Lung (tissue), 12 donors: ENCODE results near the gene TBX2. TPM values are rescaled to one million over a fixed set of nuclear protein-coding genes. Genes with fewer than 3 reads are reported as not detected.

Source experiments
- ATAC-seq: fragments of 200-7000 bp; cut with Tn5 transposase; one replicate; pipeline ENCODE4 v1.9.1; 2020; ENCODE audit warnings: moderate number of reproducible peaks; ENCODE audit not compliant: insufficient read depth, low FRiP score
- DNase-seq, 3 donors: peaks; one replicate each; pipeline ENCODE4 v3.0.0-alpha.2; 2013 to 2017
- H3K27ac ChIP-seq, 2 donors: one replicate each; pipeline ENCODE4 v1.5.1; 2013; ENCODE audit warnings: mild to moderate bottlenecking in 2 of 2, moderate library complexity in 2 of 2, control low read depth in 1 of 2, inconsistent platforms in 1 of 2, low read depth in 1 of 2, low read length in 1 of 2
- H3K27me3 ChIP-seq, 3 donors: one replicate each; pipeline ENCODE4 v1.5.1; 2013; ENCODE audit warnings: low read length in 2 of 3; ENCODE audit not compliant: control insufficient read depth in 3 of 3, insufficient read depth in 3 of 3
- H3K36me3 ChIP-seq, 4 donors: one replicate each; pipeline ENCODE4 v1.5.1; 2013; ENCODE audit warnings: low read length in 4 of 4, mild to moderate bottlenecking in 1 of 4, moderate library complexity in 1 of 4; ENCODE audit not compliant: control insufficient read depth in 4 of 4, insufficient read depth in 4 of 4
- H3K4me1 ChIP-seq, 5 donors: one replicate each; pipeline ENCODE4 v1.5.1; 2013; ENCODE audit warnings: low read length in 5 of 5, mild to moderate bottlenecking in 2 of 5, moderate library complexity in 1 of 5; ENCODE audit not compliant: control insufficient read depth in 5 of 5, insufficient read depth in 5 of 5
- H3K4me3 ChIP-seq: one replicate; pipeline ENCODE4 v1.5.1; 2013; ENCODE audit warnings: mild to moderate bottlenecking, control low read depth, moderate library complexity
- H3K9ac ChIP-seq, 2 donors: one replicate each; pipeline ENCODE4 v1.5.1; 2013; ENCODE audit warnings: low read length in 2 of 2, control low read depth in 1 of 2; ENCODE audit not compliant: insufficient read depth in 1 of 2
- H3K9me3 ChIP-seq, 4 donors: one replicate each; pipeline ENCODE4 v1.5.1; 2013; ENCODE audit warnings: low read length in 3 of 4, mild to moderate bottlenecking in 1 of 4, moderate library complexity in 1 of 4; ENCODE audit not compliant: control insufficient read depth in 4 of 4, insufficient read depth in 3 of 4
- CTCF ChIP-seq: IDR thresholded peaks from 2 replicates; pipeline ENCODE4 v1.5.1; 2012; ENCODE audit warnings: mild to moderate bottlenecking; ENCODE audit errors: control extremely low read depth, extremely low read depth
- WGBS, 2 donors: extraction: QIAGEN DNeasy Blood & Tissue Kit; methylation state at CpG; one replicate each; pipeline ENCODE4 v1.1.7; 2013; 5-methylcytosine and 5-hydroxymethylcytosine counted together
- polyA plus RNA-seq, 2 donors: library from polyadenylated mRNA; stranded (reverse); fragments of 200-250 nt; gene quantifications; one replicate each; pipeline ENCODE4 v1.2.1, GENCODE V29; 2013
- total RNA-seq, 2 donors: library from RNA; depleted of rRNA in 1 of 2; stranded (reverse); fragments of >200 nt in 1 of 2; gene quantifications; one replicate each; pipeline ENCODE4 v1.2.1, GENCODE V29; 2014 to 2021
- donor health status: control.
- donor health status: control.
- donor health status: Bipolar disorder and iron deficiency.
- donor health status: healthy.
- donor health status: DM: yes; HTN: yes; CAD: no.

Gene TBX2
- total and polyA plus RNA-seq, 4 donors: 44.5 to 155 (median 79.2) TPM

DNA sequence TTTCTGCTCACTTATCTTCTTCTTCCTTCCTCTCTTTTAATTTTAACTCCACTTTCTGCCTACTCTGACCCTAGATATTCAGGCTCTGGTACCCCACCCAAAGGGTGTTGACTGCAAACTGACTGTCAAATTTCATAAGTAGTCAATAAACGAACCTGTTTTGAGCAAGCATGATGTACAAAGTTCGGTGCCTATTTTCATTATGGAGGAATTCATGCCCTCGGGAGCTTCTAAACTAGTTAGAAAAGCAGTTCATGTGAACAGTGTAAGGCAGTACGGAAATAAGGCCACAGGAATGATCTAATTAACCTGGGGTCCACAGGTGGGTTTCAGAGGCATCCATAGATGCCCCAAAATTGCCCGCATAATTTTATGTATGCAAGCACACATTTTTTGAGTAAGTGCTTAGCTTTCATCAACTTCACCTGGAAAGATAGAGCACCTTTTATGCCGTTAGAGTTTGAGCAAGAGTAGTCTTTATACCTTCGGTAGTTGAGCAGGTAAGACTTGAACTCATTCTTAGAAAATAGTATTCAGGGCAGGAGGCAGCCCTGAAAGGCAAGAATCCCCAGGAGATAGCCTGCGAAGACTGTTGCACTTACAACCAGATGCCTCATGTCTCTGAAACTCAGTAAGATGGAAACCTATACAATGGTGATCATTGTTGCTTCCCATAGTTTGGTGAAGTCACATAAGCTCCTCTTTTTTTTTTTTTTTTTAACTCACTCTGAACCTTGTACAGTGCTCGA, 36.6 kb upstream of the TBX2 start:
- WGBS, 2 donors: 93 to 95% methylated on average over 9 of the region's 9 CpGs
- no peak for TF ChIP-seq CTCF
- H3K4me1 ChIP-seq: peaks cover 0 to 12% (median 1%) of the 10 kb centered on the region in 5 donors
- no peaks in the 10 kb centered on the region for H3K27me3 ChIP-seq
- ATAC-seq (no peak), DNase-seq (no peak)
- H3K4me3 ChIP-seq: no peak overlapping the region
- no peak overlapping the region for H3K9ac ChIP-seq
- H3K27ac ChIP-seq: no peak overlapping the region
- H3K9me3 ChIP-seq: no peaks in the 10 kb centered on the region
- no peaks in the 10 kb centered on the region for H3K36me3 ChIP-seq

GRCh38 chr17:61363601-61364462, 35.8 kb upstream of the TBX2 start:
- peaks cover 0 to 12% (median 1%) of the 10 kb centered on the region in 5 donors for H3K4me1 ChIP-seq
- no peak for TF ChIP-seq CTCF
- no peak overlapping the region for H3K4me3 ChIP-seq
- ATAC-seq (no peak), DNase-seq (no peak)
- H3K27me3 ChIP-seq: no peaks in the 10 kb centered on the region
- 95 to 96% methylated on average over 13 of the region's 13 CpGs for WGBS, 2 donors
- no peaks in the 10 kb centered on the region for H3K9me3 ChIP-seq
- H3K27ac ChIP-seq: no peak overlapping the region
- no peaks in the 10 kb centered on the region for H3K36me3 ChIP-seq
- no peak overlapping the region for H3K9ac ChIP-seq

DNA sequence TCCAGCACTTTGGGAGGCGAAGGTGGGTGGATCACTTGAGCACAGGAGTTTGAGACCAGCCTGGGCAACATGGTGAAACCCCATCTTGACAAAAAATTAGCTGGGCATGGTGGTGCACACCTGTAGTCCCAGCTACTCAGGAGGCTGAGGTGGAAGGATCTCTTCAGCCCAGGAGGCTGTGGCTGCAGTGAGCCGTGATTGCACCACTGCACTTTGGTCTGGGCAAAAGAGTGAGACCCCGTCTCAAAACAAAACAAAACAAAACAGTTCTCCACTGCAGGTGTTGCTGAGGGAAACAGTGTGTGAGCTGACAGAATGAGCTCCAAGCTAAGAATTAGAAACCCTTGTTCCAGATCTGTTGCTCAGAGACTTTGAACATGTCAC, 35.2 kb upstream of the TBX2 start:
- H3K9me3 ChIP-seq: no peaks in the 10 kb centered on the region
- no peak for TF ChIP-seq CTCF
- no peaks in the 10 kb centered on the region for H3K36me3 ChIP-seq
- WGBS, 2 donors: 88 to 96% methylated on average over 3 of the region's 3 CpGs
- H3K27me3 ChIP-seq: no peaks in the 10 kb centered on the region
- DNase-seq (no peak), ATAC-seq (no peak)
- no peak overlapping the region for H3K4me3 ChIP-seq
- H3K27ac ChIP-seq: no peak overlapping the region
- no peak overlapping the region for H3K9ac ChIP-seq
- H3K4me1 ChIP-seq: peaks cover 0 to 12% (median 1%) of the 10 kb centered on the region in 5 donors
